HEK293 (cell line): ENCODE measurements around the gene ZNF618.

ENCODE experiments used
- BCL6B ChIP-seq: fragments of 450-650 bp; formaldehyde crosslinking; IDR thresholded peaks from 2 replicates; pipeline ENCODE4 v1.5.1; 2017; ENCODE audit warnings: missing biosample characterization, missing genetic modification characterization
- HOXA7 ChIP-seq: sonication (generic); formaldehyde crosslinking; IDR thresholded peaks from 2 replicates; pipeline ENCODE4 v1.8.1; 2022; ENCODE audit warnings: missing genetic modification reagents, borderline replicate concordance
- HOXD13 ChIP-seq: sonication (generic); formaldehyde crosslinking; IDR thresholded peaks from 2 replicates; pipeline ENCODE4 v1.8.0; 2022; ENCODE audit warnings: missing genetic modification reagents, borderline replicate concordance
- ZBTB20 ChIP-seq: fragments of 450-650 bp; formaldehyde crosslinking; IDR thresholded peaks from 2 replicates; pipeline ENCODE4 v1.5.1; 2016; ENCODE audit warnings: missing biosample characterization, missing genetic modification characterization
- ZNF19 ChIP-seq: fragments of 450-650 bp; formaldehyde crosslinking; IDR thresholded peaks from 2 replicates; pipeline ENCODE4; 2016; ENCODE audit warnings: missing biosample characterization, missing genetic modification characterization, low read depth
- ZNF239 ChIP-seq: fragments of 450-650 bp; formaldehyde crosslinking; IDR thresholded peaks from 2 replicates; pipeline ENCODE4 v1.5.1; 2016; ENCODE audit warnings: missing biosample characterization, missing genetic modification characterization
- ZNF266 ChIP-seq: fragments of 450-650 bp; formaldehyde crosslinking; IDR thresholded peaks from 2 replicates; pipeline ENCODE4 v1.5.1; 2016; ENCODE audit warnings: missing biosample characterization, missing genetic modification characterization, low read depth
- ZNF488 ChIP-seq: fragments of 450-650 bp; formaldehyde crosslinking; IDR thresholded peaks from 2 replicates; pipeline ENCODE4 v1.5.1; 2016; ENCODE audit warnings: missing biosample characterization, missing genetic modification characterization
- ZNF792 ChIP-seq: fragments of 450-650 bp; formaldehyde crosslinking; IDR thresholded peaks from 2 replicates; pipeline ENCODE4 v1.5.1; 2016; ENCODE audit warnings: missing biosample characterization, missing genetic modification characterization
- TF ChIP-seq, protein P1 (sequence below): fragments of 450-650 bp; formaldehyde crosslinking; IDR thresholded peaks from 2 replicates; pipeline ENCODE4 v1.5.1; 2016; ENCODE audit warnings: missing biosample characterization, missing genetic modification characterization
- TF ChIP-seq, protein P2 (sequence below): fragments of 450-650 bp; formaldehyde crosslinking; IDR thresholded peaks from 2 replicates; pipeline ENCODE4 v1.5.1; 2017; ENCODE audit warnings: missing biosample characterization, missing genetic modification characterization
- TF ChIP-seq, protein P3 (sequence below): fragments of 450-650 bp; formaldehyde crosslinking; IDR thresholded peaks from 2 replicates; pipeline ENCODE4 v1.5.1; 2016; ENCODE audit warnings: missing biosample characterization, missing genetic modification characterization, borderline replicate concordance

DNA sequence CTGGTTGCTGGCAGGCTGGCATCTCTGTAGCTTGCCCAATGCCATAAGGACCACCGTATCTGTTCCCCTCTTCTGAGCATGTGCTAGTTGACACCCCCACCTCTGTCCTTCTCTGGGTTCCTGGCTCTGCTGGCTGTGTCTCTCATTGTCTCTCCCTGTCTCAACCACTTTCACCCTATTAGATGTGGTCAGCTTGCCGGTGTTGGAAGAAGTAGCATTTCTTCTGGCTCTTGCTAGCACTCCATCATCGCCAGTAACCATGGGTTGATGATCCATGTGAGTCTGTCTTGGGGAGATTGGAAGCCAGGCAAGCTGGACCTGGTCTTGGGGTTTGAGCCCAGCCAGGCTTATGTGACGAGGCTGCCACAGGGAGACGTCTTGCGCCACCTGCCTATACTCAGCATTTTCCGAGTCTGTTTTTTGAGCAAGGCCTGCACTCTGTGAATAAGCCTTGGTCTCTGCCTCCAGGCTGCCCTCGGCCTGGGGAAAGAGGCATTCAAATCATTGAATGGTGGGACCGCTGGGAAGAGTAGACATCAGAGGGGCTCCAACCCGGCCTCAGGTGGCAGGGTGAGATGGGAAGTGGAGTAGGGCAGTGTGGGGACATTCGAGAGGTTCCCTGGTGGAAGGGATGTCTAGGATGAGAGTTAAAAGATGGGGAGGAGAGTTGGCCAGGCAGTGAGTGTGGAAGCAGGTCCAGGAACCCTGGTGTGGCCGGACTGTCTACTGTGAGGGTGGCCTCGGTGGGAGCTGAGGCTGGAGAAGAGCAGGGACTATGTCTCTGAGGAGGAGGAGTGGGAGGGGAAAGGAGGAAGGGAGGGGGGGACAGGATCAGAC lies 74.3 kb downstream of the ZNF618 start:
- TF ChIP-seq ZNF266 (tag by site-specific recombination) (no peak), HOXA7 (no peak), BCL6B (tag by site-specific recombination) (no peak), ZBTB20 (tag by site-specific recombination) (no peak), HOXD13 (CRISPR knock-in tag) (no peak), ZNF792 (tag by site-specific recombination) (no peak), ZNF488 (no peak), ZNF239 (no peak), ZNF19 (tag by site-specific recombination) (no peak)
- TF ChIP-seq, protein P1, sequence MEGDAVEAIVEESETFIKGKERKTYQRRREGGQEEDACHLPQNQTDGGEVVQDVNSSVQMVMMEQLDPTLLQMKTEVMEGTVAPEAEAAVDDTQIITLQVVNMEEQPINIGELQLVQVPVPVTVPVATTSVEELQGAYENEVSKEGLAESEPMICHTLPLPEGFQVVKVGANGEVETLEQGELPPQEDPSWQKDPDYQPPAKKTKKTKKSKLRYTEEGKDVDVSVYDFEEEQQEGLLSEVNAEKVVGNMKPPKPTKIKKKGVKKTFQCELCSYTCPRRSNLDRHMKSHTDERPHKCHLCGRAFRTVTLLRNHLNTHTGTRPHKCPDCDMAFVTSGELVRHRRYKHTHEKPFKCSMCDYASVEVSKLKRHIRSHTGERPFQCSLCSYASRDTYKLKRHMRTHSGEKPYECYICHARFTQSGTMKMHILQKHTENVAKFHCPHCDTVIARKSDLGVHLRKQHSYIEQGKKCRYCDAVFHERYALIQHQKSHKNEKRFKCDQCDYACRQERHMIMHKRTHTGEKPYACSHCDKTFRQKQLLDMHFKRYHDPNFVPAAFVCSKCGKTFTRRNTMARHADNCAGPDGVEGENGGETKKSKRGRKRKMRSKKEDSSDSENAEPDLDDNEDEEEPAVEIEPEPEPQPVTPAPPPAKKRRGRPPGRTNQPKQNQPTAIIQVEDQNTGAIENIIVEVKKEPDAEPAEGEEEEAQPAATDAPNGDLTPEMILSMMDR (tag by site-specific recombination): no peak
- TF ChIP-seq, protein P2, sequence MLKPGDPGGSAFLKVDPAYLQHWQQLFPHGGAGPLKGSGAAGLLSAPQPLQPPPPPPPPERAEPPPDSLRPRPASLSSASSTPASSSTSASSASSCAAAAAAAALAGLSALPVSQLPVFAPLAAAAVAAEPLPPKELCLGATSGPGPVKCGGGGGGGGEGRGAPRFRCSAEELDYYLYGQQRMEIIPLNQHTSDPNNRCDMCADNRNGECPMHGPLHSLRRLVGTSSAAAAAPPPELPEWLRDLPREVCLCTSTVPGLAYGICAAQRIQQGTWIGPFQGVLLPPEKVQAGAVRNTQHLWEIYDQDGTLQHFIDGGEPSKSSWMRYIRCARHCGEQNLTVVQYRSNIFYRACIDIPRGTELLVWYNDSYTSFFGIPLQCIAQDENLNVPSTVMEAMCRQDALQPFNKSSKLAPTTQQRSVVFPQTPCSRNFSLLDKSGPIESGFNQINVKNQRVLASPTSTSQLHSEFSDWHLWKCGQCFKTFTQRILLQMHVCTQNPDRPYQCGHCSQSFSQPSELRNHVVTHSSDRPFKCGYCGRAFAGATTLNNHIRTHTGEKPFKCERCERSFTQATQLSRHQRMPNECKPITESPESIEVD (tag by site-specific recombination): no peak
- TF ChIP-seq, protein P3, sequence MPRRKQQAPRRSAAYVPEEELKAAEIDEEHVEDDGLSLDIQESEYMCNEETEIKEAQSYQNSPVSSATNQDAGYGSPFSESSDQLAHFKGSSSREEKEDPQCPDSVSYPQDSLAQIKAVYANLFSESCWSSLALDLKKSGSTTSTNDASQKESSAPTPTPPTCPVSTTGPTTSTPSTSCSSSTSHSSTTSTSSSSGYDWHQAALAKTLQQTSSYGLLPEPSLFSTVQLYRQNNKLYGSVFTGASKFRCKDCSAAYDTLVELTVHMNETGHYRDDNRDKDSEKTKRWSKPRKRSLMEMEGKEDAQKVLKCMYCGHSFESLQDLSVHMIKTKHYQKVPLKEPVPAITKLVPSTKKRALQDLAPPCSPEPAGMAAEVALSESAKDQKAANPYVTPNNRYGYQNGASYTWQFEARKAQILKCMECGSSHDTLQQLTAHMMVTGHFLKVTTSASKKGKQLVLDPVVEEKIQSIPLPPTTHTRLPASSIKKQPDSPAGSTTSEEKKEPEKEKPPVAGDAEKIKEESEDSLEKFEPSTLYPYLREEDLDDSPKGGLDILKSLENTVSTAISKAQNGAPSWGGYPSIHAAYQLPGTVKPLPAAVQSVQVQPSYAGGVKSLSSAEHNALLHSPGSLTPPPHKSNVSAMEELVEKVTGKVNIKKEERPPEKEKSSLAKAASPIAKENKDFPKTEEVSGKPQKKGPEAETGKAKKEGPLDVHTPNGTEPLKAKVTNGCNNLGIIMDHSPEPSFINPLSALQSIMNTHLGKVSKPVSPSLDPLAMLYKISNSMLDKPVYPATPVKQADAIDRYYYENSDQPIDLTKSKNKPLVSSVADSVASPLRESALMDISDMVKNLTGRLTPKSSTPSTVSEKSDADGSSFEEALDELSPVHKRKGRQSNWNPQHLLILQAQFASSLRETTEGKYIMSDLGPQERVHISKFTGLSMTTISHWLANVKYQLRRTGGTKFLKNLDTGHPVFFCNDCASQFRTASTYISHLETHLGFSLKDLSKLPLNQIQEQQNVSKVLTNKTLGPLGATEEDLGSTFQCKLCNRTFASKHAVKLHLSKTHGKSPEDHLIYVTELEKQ (tag by site-specific recombination): no peak
